ENCODE measurements around the gene SPINDOC.

DNA sequence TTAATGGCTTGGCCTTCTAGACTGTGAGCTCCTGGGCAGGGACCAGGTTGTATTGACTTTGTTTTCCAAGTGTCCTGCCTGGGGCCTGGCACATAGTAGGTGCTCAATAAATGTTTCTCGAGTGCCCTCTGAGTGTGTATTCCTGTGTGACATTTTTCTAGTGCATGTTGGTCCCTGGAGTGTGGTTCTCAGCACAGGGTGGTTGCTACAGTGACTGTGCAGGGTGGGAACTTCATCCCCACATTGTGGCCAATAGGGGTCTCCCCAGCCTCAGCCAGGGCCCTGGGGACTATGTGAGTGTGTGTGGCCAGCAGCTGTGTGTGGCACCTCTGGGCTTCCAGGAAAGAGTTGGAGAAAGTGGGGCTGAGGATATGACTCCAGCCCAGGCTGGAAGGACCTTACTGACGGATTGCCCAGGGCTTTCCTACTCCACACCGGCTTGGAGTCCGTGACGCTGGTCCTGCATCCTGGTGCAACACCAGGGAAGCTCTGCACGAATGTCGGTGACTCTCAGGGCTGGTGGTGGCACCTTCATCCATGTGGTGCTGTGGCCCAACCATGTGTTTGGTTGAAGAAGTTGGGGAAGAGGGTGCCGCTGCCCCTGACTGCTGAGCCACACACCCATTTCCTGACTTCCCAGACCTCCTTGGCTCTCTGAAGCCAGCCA, 16.7 kb downstream of the SPINDOC start:
- TF ChIP-seq, protein P1, sequence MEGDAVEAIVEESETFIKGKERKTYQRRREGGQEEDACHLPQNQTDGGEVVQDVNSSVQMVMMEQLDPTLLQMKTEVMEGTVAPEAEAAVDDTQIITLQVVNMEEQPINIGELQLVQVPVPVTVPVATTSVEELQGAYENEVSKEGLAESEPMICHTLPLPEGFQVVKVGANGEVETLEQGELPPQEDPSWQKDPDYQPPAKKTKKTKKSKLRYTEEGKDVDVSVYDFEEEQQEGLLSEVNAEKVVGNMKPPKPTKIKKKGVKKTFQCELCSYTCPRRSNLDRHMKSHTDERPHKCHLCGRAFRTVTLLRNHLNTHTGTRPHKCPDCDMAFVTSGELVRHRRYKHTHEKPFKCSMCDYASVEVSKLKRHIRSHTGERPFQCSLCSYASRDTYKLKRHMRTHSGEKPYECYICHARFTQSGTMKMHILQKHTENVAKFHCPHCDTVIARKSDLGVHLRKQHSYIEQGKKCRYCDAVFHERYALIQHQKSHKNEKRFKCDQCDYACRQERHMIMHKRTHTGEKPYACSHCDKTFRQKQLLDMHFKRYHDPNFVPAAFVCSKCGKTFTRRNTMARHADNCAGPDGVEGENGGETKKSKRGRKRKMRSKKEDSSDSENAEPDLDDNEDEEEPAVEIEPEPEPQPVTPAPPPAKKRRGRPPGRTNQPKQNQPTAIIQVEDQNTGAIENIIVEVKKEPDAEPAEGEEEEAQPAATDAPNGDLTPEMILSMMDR (conservative IDR thresholded peaks at IDR 0.05), result peak; percentile 53; the same call in 1 of the 2 replicates
- TF ChIP-seq EZH2 (IDR thresholded peaks at IDR 0.05; ENCODE audit: low read depth), result no peak
